B cell (primary cell): ENCODE data around the gene DUXA. TPM values are rescaled to one million over a fixed set of nuclear protein-coding genes. Genes with fewer than 3 reads are reported as not detected.

Source experiments
- ATAC-seq: fragments of 200-7000 bp; cut with Tn5 transposase; one replicate; pipeline ENCODE4 v1.10.0; 2021; ENCODE audit warnings: low read depth, mild to moderate bottlenecking, moderate number of reproducible peaks, moderate library complexity
- CTCF ChIA-PET: fragments of 350-600 bp; sonication (Branson Sonifier 250); formaldehyde crosslinking; loops from one replicate; lab custom pipeline; 2021; ENCODE audit warnings: antibody characterized with exemption, inconsistent platforms; lab: Charles Lee
- POLR2A ChIA-PET: fragments of 350-600 bp; sonication (Branson Sonifier 250); formaldehyde crosslinking; loops from one replicate; lab custom pipeline; 2021; ENCODE audit warnings: antibody characterized with exemption; lab: Charles Lee
- DNase-seq: peaks from one replicate; pipeline ENCODE4 v3.0.0; 2013
- H2AFZ ChIP-seq: 2 replicates; pipeline ENCODE4 v1.6.1; 2012; ENCODE audit warnings: mild to moderate bottlenecking, low read depth, low read length; ENCODE audit not compliant: insufficient read depth, poor library complexity, severe bottlenecking
- H3K27ac ChIP-seq, 2 donors: 1 replicate in 1 of 2; 2 replicates in 1 of 2; pipeline ENCODE4 v1.5.1; 2012 to 2013; ENCODE audit warnings: low read length in 2 of 2, mild to moderate bottlenecking in 2 of 2, moderate library complexity in 1 of 2
- H3K27me3 ChIP-seq, 4 experiments: fragments of 200-600 bp in 1 of 4; sonication (generic) in 1 of 4; replicated peaks in 1 of 4; 1 replicate in 2 of 4; 2 replicates in 2 of 4; pipeline versions ENCODE4 v1.6.1 to v1.7.0; 2013 to 2016; ENCODE audit warnings: low read length in 3 of 4, mild to moderate bottlenecking in 2 of 4, mixed read lengths in 1 of 4, moderate library complexity in 1 of 4; ENCODE audit not compliant: insufficient read depth in 4 of 4, control insufficient read depth in 3 of 4; ENCODE audit errors: control extremely low read depth in 1 of 4
- H3K36me3 ChIP-seq, 2 experiments: replicated peaks in 1 of 2; 1 replicate in 1 of 2; 2 replicates in 1 of 2; pipeline versions ENCODE4 v1.6.1 to v1.7.1; 2013; ENCODE audit warnings: low read length in 1 of 2; ENCODE audit not compliant: insufficient read depth in 2 of 2, control insufficient read depth in 1 of 2; ENCODE audit errors: control extremely low read depth in 1 of 2, extremely low read depth in 1 of 2
- H3K4me1 ChIP-seq, 2 donors: fragments of 200-600 bp in 1 of 2; sonication (generic) in 1 of 2; 1 replicate in 1 of 2; 2 replicates in 1 of 2; pipeline versions ENCODE4 v1.5.1 to v1.6.1; 2013 to 2017; ENCODE audit warnings: low read length in 2 of 2; ENCODE audit not compliant: control insufficient read depth in 2 of 2, insufficient read depth in 2 of 2
- H3K4me2 ChIP-seq: replicated peaks from 2 replicates; pipeline ENCODE3; 2012; ENCODE audit warnings: mild to moderate bottlenecking, low read depth, low read length; ENCODE audit not compliant: poor library complexity, severe bottlenecking
- H3K4me3 ChIP-seq, 5 experiments: fragments of 200-600 bp in 1 of 5; sonication (generic) in 1 of 5; 1 replicate in 3 of 5; 2 replicates in 2 of 5; pipeline versions ENCODE4 v1.5.1 to v1.7.0; 2011 to 2016; ENCODE audit warnings: low read length in 4 of 5, mild to moderate bottlenecking in 4 of 5, low read depth in 2 of 5, control low read depth in 1 of 5, moderate library complexity in 1 of 5; ENCODE audit not compliant: insufficient read depth in 1 of 5; ENCODE audit errors: control extremely low read depth in 1 of 5, extremely low read depth in 1 of 5
- H3K79me2 ChIP-seq: fragments of 200-600 bp; sonication (generic); one replicate; pipeline ENCODE4 v1.6.0; 2016; ENCODE audit warnings: low read length; ENCODE audit not compliant: control insufficient read depth, insufficient read depth
- H3K9ac ChIP-seq: fragments of 200-600 bp; sonication (generic); 2 replicates; pipeline ENCODE4 v1.6.1; 2017; ENCODE audit warnings: mild to moderate bottlenecking, low read length, moderate library complexity
- H3K9me3 ChIP-seq, 3 donors: one replicate each; pipeline versions ENCODE4 v1.6.1 to v1.7.1; 2013; ENCODE audit warnings: low read length in 2 of 3; ENCODE audit not compliant: control insufficient read depth in 2 of 3, insufficient read depth in 1 of 3; ENCODE audit errors: control extremely low read depth in 1 of 3
- H4K20me1 ChIP-seq: 2 replicates; pipeline ENCODE4 v1.6.0; 2012; ENCODE audit warnings: mild to moderate bottlenecking, low read length; ENCODE audit not compliant: insufficient read depth, control insufficient read depth, poor library complexity, severe bottlenecking
- H3K27ac Mint-ChIP-seq: one replicate; pipeline ENCODE4 v1.8.0; 2021; ENCODE audit warnings: mixed read lengths
- H3K27me3 Mint-ChIP-seq: one replicate; pipeline ENCODE4 v1.8.0; 2021; ENCODE audit warnings: mixed read lengths
- H3K4me1 Mint-ChIP-seq: one replicate; pipeline ENCODE4 v1.8.0; 2021; ENCODE audit warnings: mixed read lengths
- H3K4me3 Mint-ChIP-seq: one replicate; pipeline ENCODE4 v1.8.0; 2021; ENCODE audit warnings: mixed read lengths
- H3K9me3 Mint-ChIP-seq: one replicate; pipeline ENCODE4 v1.8.0; 2022; ENCODE audit warnings: mixed read lengths; ENCODE audit not compliant: insufficient read depth
- EZH2 ChIP-seq: IDR thresholded peaks from 2 replicates; pipeline ENCODE4 v1.6.1; 2012; ENCODE audit warnings: borderline replicate concordance, low read depth, mild to moderate bottlenecking, moderate library complexity, low read length; ENCODE audit not compliant: insufficient read depth, poor library complexity, severe bottlenecking
- WGBS: methylation state at CpG from one replicate; pipeline ENCODE4 v1.1.5; 2013; ENCODE audit warnings: missing lambda C conversion rate; ENCODE audit not compliant: insufficient coverage; 5-methylcytosine and 5-hydroxymethylcytosine counted together
- intact Hi-C: fragments of 100-400 bp; cut with micrococcal nuclease; formaldehyde crosslinking; loops from one replicate; pipeline ENCODE4 v1.10.0; 2022
- polyA plus RNA-seq: library from polyadenylated mRNA; depleted of rRNA; stranded (reverse); fragments of >200 nt; gene quantifications from 2 replicates; pipeline ENCODE4 v1.2.3, GENCODE V29; 2012
- small RNA-seq: library from RNA; depleted of rRNA; stranded (forward); fragments of <200 nt; gene quantifications from one replicate; pipeline ENCODE3, GENCODE V24; 2012; ENCODE audit warnings: low replicate concordance, low read depth; ENCODE audit not compliant: insufficient read length
- total RNA-seq, 2 donors: library from RNA; stranded (reverse); fragments of 120-200 nt in 1 of 2; gene quantifications; 1 replicate in 1 of 2; 2 replicates in 1 of 2; pipeline versions ENCODE4 v1.2.3 to v1.2.4, GENCODE V29; 2013 to 2022
- TF ChIP-seq, protein P1 (sequence below): fragments of 200-600 bp; IDR thresholded peaks from one replicate; pipeline ENCODE4 v1.8.0; 2022; ENCODE audit warnings: antibody characterized with exemption, mild to moderate bottlenecking

The DUXA gene
- total and polyA plus RNA-seq, 2 donors (not counting 1 experiment from before 2014, with no cell fraction given), result not detected

DNA sequence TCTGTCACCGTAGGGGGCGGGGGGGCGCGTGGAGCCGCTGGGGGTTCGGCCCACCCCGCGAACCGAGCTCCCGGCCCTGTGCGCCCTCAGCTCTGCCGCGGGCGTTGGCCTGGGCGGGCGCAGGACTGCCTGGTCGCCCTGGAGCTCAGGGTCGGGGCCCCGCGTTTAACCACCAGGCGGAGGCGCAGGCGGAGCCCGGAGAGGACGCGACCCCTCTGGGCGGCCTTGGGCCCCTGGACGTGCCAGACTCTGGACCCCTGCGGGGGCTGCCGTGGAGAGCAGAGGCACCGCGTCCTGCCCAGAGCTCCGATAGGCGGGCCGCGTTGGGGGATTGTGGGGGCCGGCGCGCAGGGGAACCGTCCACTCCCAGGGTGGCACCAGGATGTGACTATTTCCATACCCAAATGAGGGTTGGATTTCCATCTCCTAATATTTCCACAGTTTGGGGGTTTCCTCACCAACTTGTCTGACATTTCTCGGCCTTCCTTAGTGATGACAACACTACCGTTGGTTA is 60.5 kb downstream of the DUXA start:
- H3K36me3 ChIP-seq, result no peaks in the 10 kb centered on the region
- Mint-ChIP-seq H3K27ac (no peak overlapping the region), H3K4me1 (peaks cover 5% of the 10 kb centered on the region), H3K4me3 (no peak overlapping the region), H3K27me3 (peaks cover 14% of the 10 kb centered on the region), H3K9me3 (peaks cover 14% of the 10 kb centered on the region)
- peaks cover 6 to 61% (median 15%) of the 10 kb centered on the region in 3 donors for H3K9me3 ChIP-seq
- no peak overlapping the region for H3K4me2 ChIP-seq
- H2AFZ ChIP-seq, result no peak overlapping the region
- no peaks in the 10 kb centered on the region for H3K79me2 ChIP-seq
- DNase-seq (no peak), ATAC-seq (no peak)
- H3K27me3 ChIP-seq, result peaks cover 0 to 12% (median 1%) of the 10 kb centered on the region in 4 experiments
- ChIA-PET POLR2A (no interaction called here), CTCF (no interaction called here)
- no peak overlapping the region for H3K4me3 ChIP-seq
- 20% methylated on average over 36 of the region's 42 CpGs for WGBS
- intact Hi-C loops, result no loop called here
- no peak overlapping the region for H3K27ac ChIP-seq
- peaks cover 7 to 8% of the 10 kb centered on the region in 2 donors for H3K4me1 ChIP-seq
- H4K20me1 ChIP-seq, result no peaks in the 10 kb centered on the region
- no peak for TF ChIP-seq EZH2
- H3K9ac ChIP-seq, result no peak overlapping the region

DNA sequence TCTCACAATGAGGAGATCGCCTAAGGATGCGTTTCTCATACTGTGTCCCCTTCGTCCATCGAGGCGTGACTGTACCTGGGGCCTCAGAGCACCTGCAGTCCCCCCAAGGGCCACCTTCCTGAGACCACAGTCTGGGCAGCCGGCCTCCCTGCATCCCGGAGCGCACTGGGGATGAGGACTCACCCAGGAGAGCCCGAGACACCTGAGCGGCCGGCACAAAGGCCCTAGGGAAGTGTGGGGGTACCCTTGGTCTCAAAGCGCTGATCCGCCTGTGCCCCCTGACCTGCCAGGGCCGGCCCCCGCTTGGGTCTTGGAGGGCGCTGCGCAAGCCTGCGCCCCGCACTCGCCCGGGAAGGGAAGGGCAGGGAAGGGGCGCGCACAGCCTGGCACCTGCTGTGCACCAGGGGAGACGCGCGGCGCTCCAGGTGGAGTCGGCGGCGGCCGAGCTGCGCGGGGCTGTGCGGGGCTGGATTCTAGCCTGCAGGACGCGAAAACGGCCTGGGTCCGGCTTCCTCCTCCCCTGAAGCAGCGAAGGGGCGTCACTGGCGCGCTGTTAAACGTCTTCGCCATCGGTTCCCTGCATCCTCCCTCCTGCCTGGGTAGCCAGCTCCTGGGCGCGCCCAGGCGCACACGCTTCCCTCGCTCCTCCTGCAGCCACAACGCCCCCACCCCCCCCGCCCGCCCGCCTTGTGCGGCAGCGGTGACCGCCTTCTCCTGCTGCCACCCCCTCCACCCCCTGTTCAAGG is 61.1 kb downstream of the DUXA start:
- no peak overlapping the region for H3K4me3 ChIP-seq
- ChIA-PET POLR2A (no interaction called here), CTCF (no interaction called here)
- no peaks in the 10 kb centered on the region for H4K20me1 ChIP-seq
- DNase-seq (no peak), ATAC-seq (no peak)
- H3K36me3 ChIP-seq, result no peaks in the 10 kb centered on the region
- H3K27me3 Mint-ChIP-seq, result peaks cover 14% of the 10 kb centered on the region
- H3K27ac Mint-ChIP-seq, result no peak overlapping the region
- H3K9me3 ChIP-seq, result peaks cover under 1 to 64% (median 9%) of the 10 kb centered on the region in 3 donors
- H3K9ac ChIP-seq, result no peak overlapping the region
- H2AFZ ChIP-seq, result no peak overlapping the region
- peaks cover 0 to 12% (median 1%) of the 10 kb centered on the region in 4 experiments for H3K27me3 ChIP-seq
- H3K9me3 Mint-ChIP-seq, result peaks cover 9% of the 10 kb centered on the region
- intact Hi-C loops, result no loop called here
- H3K4me2 ChIP-seq, result no peak overlapping the region
- H3K27ac ChIP-seq, result no peak overlapping the region
- TF ChIP-seq, protein P1, sequence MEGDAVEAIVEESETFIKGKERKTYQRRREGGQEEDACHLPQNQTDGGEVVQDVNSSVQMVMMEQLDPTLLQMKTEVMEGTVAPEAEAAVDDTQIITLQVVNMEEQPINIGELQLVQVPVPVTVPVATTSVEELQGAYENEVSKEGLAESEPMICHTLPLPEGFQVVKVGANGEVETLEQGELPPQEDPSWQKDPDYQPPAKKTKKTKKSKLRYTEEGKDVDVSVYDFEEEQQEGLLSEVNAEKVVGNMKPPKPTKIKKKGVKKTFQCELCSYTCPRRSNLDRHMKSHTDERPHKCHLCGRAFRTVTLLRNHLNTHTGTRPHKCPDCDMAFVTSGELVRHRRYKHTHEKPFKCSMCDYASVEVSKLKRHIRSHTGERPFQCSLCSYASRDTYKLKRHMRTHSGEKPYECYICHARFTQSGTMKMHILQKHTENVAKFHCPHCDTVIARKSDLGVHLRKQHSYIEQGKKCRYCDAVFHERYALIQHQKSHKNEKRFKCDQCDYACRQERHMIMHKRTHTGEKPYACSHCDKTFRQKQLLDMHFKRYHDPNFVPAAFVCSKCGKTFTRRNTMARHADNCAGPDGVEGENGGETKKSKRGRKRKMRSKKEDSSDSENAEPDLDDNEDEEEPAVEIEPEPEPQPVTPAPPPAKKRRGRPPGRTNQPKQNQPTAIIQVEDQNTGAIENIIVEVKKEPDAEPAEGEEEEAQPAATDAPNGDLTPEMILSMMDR, result no peak
- peaks cover 5% of the 10 kb centered on the region for H3K4me1 Mint-ChIP-seq
- no peaks in the 10 kb centered on the region for H3K79me2 ChIP-seq
- WGBS, result 24% methylated on average over 45 of the region's 57 CpGs
- H3K4me1 ChIP-seq, result peaks cover 7 to 8% of the 10 kb centered on the region in 2 donors
- no peak overlapping the region for H3K4me3 Mint-ChIP-seq

Small RNA genes lying within 50 kb of the gene (small RNA-seq; reads per million reads assigned to genes)
- gene AC025588.3, result not detected

Other genes with a start within 250 kb of the DUXA start
- gene USP29, start 47.5 kb downstream of the DUXA start, total RNA-seq, result not detected in 2 replicates
- not detected in 2 replicates for gene USP29, start 47.5 kb downstream of the DUXA start, polyA plus RNA-seq
- gene ZIM3, start 22.3 kb downstream of the DUXA start, total RNA-seq, result not detected in 2 replicates
- not detected in 2 replicates for gene ZIM3, start 22.3 kb downstream of the DUXA start, polyA plus RNA-seq
- 72.4 and 82.6 TPM in 2 replicates for gene ZNF264, start 24.0 kb upstream of the DUXA start, total RNA-seq
- gene ZNF264, start 24.0 kb upstream of the DUXA start, polyA plus RNA-seq, result 9.4 and 12.1 TPM in 2 replicates
- gene AURKC, start 63.5 kb upstream of the DUXA start, total RNA-seq, result 2.0 and 2.4 TPM in 2 replicates
- 0.35 and 0.89 TPM in 2 replicates for gene AURKC, start 63.5 kb upstream of the DUXA start, polyA plus RNA-seq
- 18.9 and 20.0 TPM in 2 replicates for gene ZNF805, start 73.1 kb upstream of the DUXA start, total RNA-seq
- gene ZNF805, start 73.1 kb upstream of the DUXA start, polyA plus RNA-seq, result 1.9 and 4.9 TPM in 2 replicates
- gene ZNF460, start 113.0 kb upstream of the DUXA start, total RNA-seq, result 90.5 and 92.4 TPM in 2 replicates
- 8.4 and 15.3 TPM in 2 replicates for gene ZNF460, start 113.0 kb upstream of the DUXA start, polyA plus RNA-seq
- 16.7 and 19.6 TPM in 2 replicates for gene ZNF543, start 153.0 kb upstream of the DUXA start, total RNA-seq
- gene ZNF543, start 153.0 kb upstream of the DUXA start, polyA plus RNA-seq, result 4.0 and 4.6 TPM in 2 replicates
- gene ZNF304, start 183.8 kb upstream of the DUXA start, total RNA-seq, result 16.2 and 16.9 TPM in 2 replicates
- gene ZNF304, start 183.8 kb upstream of the DUXA start, polyA plus RNA-seq, result 5.0 and 7.2 TPM in 2 replicates
- gene TRAPPC2B, start 196.1 kb upstream of the DUXA start, total RNA-seq, result 9.6 and 12.4 TPM in 2 replicates
- gene TRAPPC2B, start 196.1 kb upstream of the DUXA start, polyA plus RNA-seq, result 22.8 and 29.2 TPM in 2 replicates
- gene ZNF547, start 196.1 kb upstream of the DUXA start, total RNA-seq, result 9.7 and 9.9 TPM in 2 replicates
- gene ZNF547, start 196.1 kb upstream of the DUXA start, polyA plus RNA-seq, result 1.2 and 2.6 TPM in 2 replicates
- 83.8 and 85.8 TPM in 2 replicates for gene ZNF548, start 222.4 kb upstream of the DUXA start, total RNA-seq
- gene ZNF548, start 222.4 kb upstream of the DUXA start, polyA plus RNA-seq, result 52.5 and 92.7 TPM in 2 replicates
- gene ZNF17, start 243.7 kb upstream of the DUXA start, total RNA-seq, result 25.8 and 30.7 TPM in 2 replicates
- 9.7 and 9.9 TPM in 2 replicates for gene ZNF17, start 243.7 kb upstream of the DUXA start, polyA plus RNA-seq